Vagina (tissue), 2 donors: ENCODE results near the gene UNC50. TPM values are rescaled to one million over a fixed set of nuclear protein-coding genes. Genes with fewer than 3 reads are reported as not detected.
"Not testable (repeated sequence)": the region's sequence is repeated elsewhere in the genome, so short reads cannot be mapped to it uniquely, and the experiment has no call there.

ENCODE experiments used
- DNase-seq, 2 donors: peaks; one replicate each; pipeline ENCODE4 v3.0.0-alpha.2; 2017; ENCODE audit errors: extremely low spot score in 2 of 2
- H3K27ac ChIP-seq: fragments of 200-600 bp; sonication (generic); one replicate; pipeline ENCODE4 v1.5.1; 2019
- H3K27me3 ChIP-seq: fragments of 200-600 bp; sonication (generic); one replicate; pipeline ENCODE4 v1.5.1; 2019
- H3K36me3 ChIP-seq, 2 donors: fragments of 200-600 bp; sonication (generic); one replicate each; pipeline ENCODE4 v1.5.1; 2017 to 2019
- H3K4me1 ChIP-seq: fragments of 200-600 bp; sonication (generic); one replicate; pipeline ENCODE4 v1.5.1; 2019
- H3K4me3 ChIP-seq, 2 donors: fragments of 200-600 bp; sonication (generic); 1 replicate in 1 of 2; 2 replicates in 1 of 2; pipeline ENCODE4 v1.5.1; 2016 to 2019
- H3K9me3 ChIP-seq: fragments of 200-600 bp; sonication (generic); one replicate; pipeline ENCODE4 v1.5.1; 2019
- POLR2A ChIP-seq, 2 donors: fragments of 450-650 bp; IDR thresholded peaks; one replicate each; pipeline ENCODE4 v1.6.1; 2017; ENCODE audit warnings: antibody characterized with exemption in 2 of 2, mild to moderate bottlenecking in 2 of 2, moderate library complexity in 2 of 2
- POLR2AphosphoS5 ChIP-seq, 2 donors: sonication (generic); formaldehyde crosslinking; IDR thresholded peaks; one replicate each; pipeline ENCODE4 v1.9.0; 2017; ENCODE audit warnings: antibody characterized with exemption in 2 of 2, mild to moderate bottlenecking in 2 of 2, low read depth in 1 of 2; ENCODE audit not compliant: insufficient read depth in 1 of 2
- intact Hi-C: fragments of 100-400 bp; cut with DNase I; formaldehyde crosslinking; loops from one replicate; pipeline ENCODE4 v1.15.1; 2023
- total RNA-seq: library from RNA; depleted of rRNA; stranded (reverse); fragments of >200 nt; gene quantifications from one replicate; pipeline ENCODE4 v1.2.3, GENCODE V29; 2016
- TF ChIP-seq, protein P1 (sequence below), 3 experiments: fragments of 450-650 bp in 2 of 3; fragments of 200-600 bp in 1 of 3; sonication (generic) in 1 of 3; IDR thresholded peaks; one replicate each; pipeline ENCODE4 v1.5.1; 2017 to 2019; ENCODE audit warnings: antibody characterized with exemption in 3 of 3, mild to moderate bottlenecking in 2 of 3, moderate library complexity in 2 of 3

The UNC50 gene
- total RNA-seq, 1 donor from 2014 or later = 25.8 TPM

DNA sequence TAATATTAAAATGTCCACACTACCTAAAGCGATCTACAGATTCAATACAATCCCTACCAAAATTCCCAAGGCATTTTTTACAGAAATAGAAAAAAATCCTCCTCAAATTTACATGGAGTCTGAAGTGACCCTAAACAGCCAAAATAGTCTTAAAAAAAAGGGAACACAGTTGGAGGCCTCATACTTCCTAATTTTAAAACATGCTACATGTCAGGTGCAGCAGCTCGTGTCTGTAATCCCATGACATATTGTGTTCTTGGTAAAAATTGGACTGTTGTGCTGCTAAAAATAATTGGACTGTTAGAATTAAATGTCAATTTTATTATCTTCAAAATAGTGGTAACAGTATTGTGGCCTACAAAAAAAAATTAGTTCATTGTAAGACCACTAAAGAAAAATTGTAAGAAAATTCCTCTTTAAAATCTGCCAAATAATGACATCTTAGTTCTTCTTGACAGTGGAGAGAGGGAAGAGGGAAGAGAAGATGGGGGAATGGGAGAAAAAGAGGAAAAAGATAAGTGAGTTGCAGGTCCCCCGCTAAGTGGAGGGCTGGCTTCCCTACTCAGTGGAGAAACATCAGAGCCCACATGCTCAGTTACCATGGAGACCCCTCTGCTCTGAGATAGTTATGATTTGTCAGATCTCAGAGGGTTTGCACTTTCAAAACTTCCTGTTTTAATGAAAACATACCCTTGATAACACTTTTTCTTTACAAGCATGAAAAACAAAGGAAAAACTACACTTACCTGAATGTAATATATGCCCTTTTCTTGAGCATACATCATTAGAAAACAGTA is 46.5 kb downstream of the UNC50 start:
- Histone ChIP-seq H3K9me3 (no peaks in the 10 kb centered on the region), H3K4me3 (no peak overlapping the region), H3K36me3 (no peaks in the 10 kb centered on the region), H3K27ac (no peak overlapping the region), H3K27me3 (no peaks in the 10 kb centered on the region), H3K4me1 (no peaks in the 10 kb centered on the region)
- intact Hi-C loops = no loop called here
- DNase-seq = no peak
- TF ChIP-seq POLR2AphosphoS5 (IDR thresholded peaks at IDR 0.05; ENCODE audit: insufficient read depth in 1 of 2, low read depth in 1 of 2) (no peak), POLR2A (IDR thresholded peaks at IDR 0.05) (no peak)
- TF ChIP-seq, protein P1, sequence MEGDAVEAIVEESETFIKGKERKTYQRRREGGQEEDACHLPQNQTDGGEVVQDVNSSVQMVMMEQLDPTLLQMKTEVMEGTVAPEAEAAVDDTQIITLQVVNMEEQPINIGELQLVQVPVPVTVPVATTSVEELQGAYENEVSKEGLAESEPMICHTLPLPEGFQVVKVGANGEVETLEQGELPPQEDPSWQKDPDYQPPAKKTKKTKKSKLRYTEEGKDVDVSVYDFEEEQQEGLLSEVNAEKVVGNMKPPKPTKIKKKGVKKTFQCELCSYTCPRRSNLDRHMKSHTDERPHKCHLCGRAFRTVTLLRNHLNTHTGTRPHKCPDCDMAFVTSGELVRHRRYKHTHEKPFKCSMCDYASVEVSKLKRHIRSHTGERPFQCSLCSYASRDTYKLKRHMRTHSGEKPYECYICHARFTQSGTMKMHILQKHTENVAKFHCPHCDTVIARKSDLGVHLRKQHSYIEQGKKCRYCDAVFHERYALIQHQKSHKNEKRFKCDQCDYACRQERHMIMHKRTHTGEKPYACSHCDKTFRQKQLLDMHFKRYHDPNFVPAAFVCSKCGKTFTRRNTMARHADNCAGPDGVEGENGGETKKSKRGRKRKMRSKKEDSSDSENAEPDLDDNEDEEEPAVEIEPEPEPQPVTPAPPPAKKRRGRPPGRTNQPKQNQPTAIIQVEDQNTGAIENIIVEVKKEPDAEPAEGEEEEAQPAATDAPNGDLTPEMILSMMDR (IDR thresholded peaks at IDR 0.05) = no peak

DNA sequence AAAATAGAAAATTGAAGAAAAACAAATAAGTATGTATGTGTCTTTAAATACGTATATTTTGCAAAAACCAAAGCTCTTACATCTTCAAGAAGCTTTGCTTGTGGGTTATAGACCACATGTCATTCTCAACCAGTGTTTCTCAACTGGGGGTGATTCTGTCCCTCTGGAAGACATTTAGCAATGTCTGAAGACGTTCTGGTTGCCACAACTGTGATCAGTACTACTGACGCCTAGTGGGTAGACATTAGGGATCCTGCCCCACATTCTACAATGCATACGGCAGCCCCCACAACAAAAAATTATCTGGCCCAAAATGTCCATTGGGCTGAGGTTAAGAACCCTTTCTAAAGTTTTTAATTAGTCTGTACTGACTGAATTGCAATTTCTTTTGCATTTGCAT is 48.4 kb downstream of the UNC50 start:
- Histone ChIP-seq H3K36me3 (no peaks in the 10 kb centered on the region), H3K4me3 (no peak overlapping the region)
- intact Hi-C loops = no loop called here

DNA sequence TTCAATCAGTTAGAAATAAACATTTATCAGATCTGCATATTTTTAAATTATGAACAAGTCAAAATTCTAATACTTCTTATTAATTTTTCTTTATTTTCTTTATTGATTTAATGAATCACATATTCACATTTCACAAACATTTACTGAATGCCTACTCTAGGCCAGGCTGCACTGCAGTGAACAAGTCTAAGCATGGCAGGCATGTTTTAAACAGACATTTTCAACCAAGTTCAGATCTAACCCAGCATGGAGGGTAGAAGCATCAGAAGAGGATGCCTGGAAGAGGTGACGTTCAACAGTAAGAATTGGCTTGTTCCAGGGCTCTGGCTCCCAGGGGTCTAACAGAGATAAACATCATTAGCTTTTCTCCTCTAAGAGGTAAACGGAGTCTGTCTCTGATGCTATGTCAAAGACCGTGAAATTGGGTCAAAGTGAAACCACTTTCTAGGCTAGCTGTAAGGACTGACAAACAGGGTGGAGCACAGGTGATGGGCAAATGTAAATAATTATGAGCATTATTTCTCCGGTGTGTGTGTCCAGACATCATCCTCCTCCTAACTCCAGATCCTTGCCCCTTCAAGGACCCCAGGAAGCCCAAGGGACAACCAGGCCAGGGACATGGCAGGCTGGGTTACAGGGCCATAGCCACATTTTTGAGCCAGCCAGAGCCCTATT is 50.6 kb downstream of the UNC50 start:
- Histone ChIP-seq H3K27me3 (no peaks in the 10 kb centered on the region), H3K4me1 (no peaks in the 10 kb centered on the region), H3K27ac (no peak overlapping the region), H3K36me3 (no peaks in the 10 kb centered on the region), H3K4me3 (no peak overlapping the region), H3K9me3 (no peaks in the 10 kb centered on the region)
- intact Hi-C loops = no loop called here
- TF ChIP-seq POLR2AphosphoS5 (IDR thresholded peaks at IDR 0.05; ENCODE audit: insufficient read depth in 1 of 2, low read depth in 1 of 2) (no peak), POLR2A (IDR thresholded peaks at IDR 0.05) (no peak)
- TF ChIP-seq, protein P1 (IDR thresholded peaks at IDR 0.05) = no peak
- DNase-seq = no peak

More for the DNA sequence above, 48.4 kb downstream of the UNC50 start:
- H3K4me1 ChIP-seq = no peaks in the 10 kb centered on the region
- H3K9me3 ChIP-seq = no peaks in the 10 kb centered on the region
- TF ChIP-seq, protein P1 (IDR thresholded peaks at IDR 0.05) = no peak
- TF ChIP-seq POLR2AphosphoS5 (IDR thresholded peaks at IDR 0.05; ENCODE audit: insufficient read depth in 1 of 2, low read depth in 1 of 2) (no peak), POLR2A (IDR thresholded peaks at IDR 0.05) (no peak)
- H3K27ac ChIP-seq = no peak overlapping the region
- no peaks in the 10 kb centered on the region for H3K27me3 ChIP-seq
- DNase-seq = no peak

DNA sequence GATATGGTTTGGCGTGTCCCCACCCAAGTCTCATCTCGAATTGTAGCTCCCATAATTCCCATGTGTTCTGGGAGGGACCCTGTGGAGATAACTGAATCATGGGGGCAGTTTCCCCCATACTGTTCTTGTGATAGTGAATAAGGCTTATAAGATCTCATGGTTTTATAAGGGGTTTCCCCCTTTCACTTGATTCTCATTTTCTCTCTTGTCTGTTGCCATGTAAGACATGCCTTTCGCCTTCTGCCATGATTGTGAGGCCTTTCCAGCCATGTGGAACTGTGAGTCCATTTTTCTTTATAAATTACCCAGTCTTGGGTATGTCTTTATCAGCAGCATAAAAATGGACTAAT is 51.1 kb downstream of the UNC50 start:
- H3K9me3 ChIP-seq, H3K4me3 ChIP-seq, H3K36me3 ChIP-seq, DNase-seq, H3K4me1 ChIP-seq, intact Hi-C loops, H3K27me3 ChIP-seq, H3K27ac ChIP-seq: not testable (repeated sequence)

DNA sequence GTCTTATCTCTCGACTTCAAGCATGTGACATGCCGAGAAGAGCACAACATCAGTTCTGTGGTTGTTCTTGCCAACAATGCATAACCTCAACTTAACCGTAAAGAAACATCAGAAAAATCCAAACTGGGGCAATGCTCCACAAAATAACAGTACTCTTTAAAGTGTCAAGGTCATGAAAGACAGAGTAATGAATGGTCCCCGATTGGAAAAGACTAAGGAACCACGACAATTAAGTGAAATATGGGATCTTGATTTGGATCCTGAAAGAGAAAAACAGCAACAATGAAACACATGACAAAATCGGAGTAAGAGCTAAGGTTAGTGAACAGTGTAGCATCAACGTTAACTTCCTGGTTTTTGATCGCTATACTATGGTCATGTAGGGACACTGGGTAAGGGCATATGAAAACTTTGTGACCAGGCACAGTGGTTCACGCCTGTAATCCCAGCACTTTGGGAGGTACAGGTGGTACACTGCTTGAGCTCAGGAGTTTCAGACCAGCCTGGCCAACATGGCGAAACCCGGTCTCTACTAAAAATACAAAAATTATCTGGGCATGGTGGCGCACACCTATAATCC is 55.2 kb downstream of the UNC50 start:
- no peak for DNase-seq
- Histone ChIP-seq H3K4me3 (no peak overlapping the region), H3K27ac (no peak overlapping the region), H3K9me3 (no peaks in the 10 kb centered on the region), H3K36me3 (no peaks in the 10 kb centered on the region), H3K27me3 (no peaks in the 10 kb centered on the region), H3K4me1 (no peaks in the 10 kb centered on the region)
- no peak for TF ChIP-seq POLR2A (IDR thresholded peaks at IDR 0.05)
- TF ChIP-seq, protein P1 (IDR thresholded peaks at IDR 0.05) = no peak
- no peak for TF ChIP-seq POLR2AphosphoS5 (IDR thresholded peaks at IDR 0.05; ENCODE audit: insufficient read depth in 1 of 2, low read depth in 1 of 2)
- intact Hi-C loops = no loop called here
